GM23248 (cell line): Measurements from ENCODE around the gene TNPO3. TPM values are rescaled to one million over a fixed set of nuclear protein-coding genes. Genes with fewer than 3 reads are reported as not detected.
A peak's percentile ranks its signal among the peaks of the same experiment; 100 is the strongest.

Experiments used
- DNase-seq: peaks from one replicate; pipeline ENCODE4 v3.0.0-alpha.2; 2015
- H2AFZ ChIP-seq: fragments of 200-600 bp; sonication (generic); 2 replicates; pipeline ENCODE4 v1.6.1; 2016; ENCODE audit warnings: antibody characterized with exemption
- H3F3A ChIP-seq: fragments of 200-600 bp; sonication (generic); 2 replicates; pipeline ENCODE4 v1.6.1; 2016; ENCODE audit warnings: mild to moderate bottlenecking, antibody characterized with exemption, mixed run types; ENCODE audit not compliant: insufficient read depth
- H3K27ac ChIP-seq: fragments of 200-600 bp; sonication (generic); 2 replicates; pipeline ENCODE4 v1.5.1; 2016; ENCODE audit warnings: mild to moderate bottlenecking
- H3K27me3 ChIP-seq: fragments of 200-600 bp; sonication (generic); replicated peaks from 2 replicates; pipeline ENCODE4 v1.6.1; 2016; ENCODE audit warnings: mild to moderate bottlenecking; ENCODE audit not compliant: insufficient read depth
- H3K36me3 ChIP-seq: fragments of 200-600 bp; sonication (generic); 2 replicates; pipeline ENCODE4 v1.6.1; 2016; ENCODE audit warnings: low read depth, mild to moderate bottlenecking
- H3K4me1 ChIP-seq: fragments of 200-600 bp; sonication (generic); 2 replicates; pipeline ENCODE4 v1.6.1; 2016; ENCODE audit warnings: mild to moderate bottlenecking; ENCODE audit not compliant: insufficient read depth
- H3K4me2 ChIP-seq: fragments of 200-600 bp; sonication (generic); one replicate; pipeline ENCODE4 v1.6.1; 2016; ENCODE audit warnings: mild to moderate bottlenecking; ENCODE audit not compliant: unreplicated experiment
- H3K4me3 ChIP-seq: fragments of 200-600 bp; sonication (generic); 2 replicates; pipeline ENCODE4 v1.5.1; 2016; ENCODE audit warnings: mild to moderate bottlenecking
- H3K79me2 ChIP-seq: fragments of 200-600 bp; sonication (generic); 2 replicates; pipeline ENCODE4 v1.6.1; 2016; ENCODE audit warnings: mild to moderate bottlenecking; ENCODE audit not compliant: insufficient read depth
- H3K9ac ChIP-seq: fragments of 200-600 bp; sonication (generic); 2 replicates; pipeline ENCODE4 v1.6.1; 2016; ENCODE audit warnings: mild to moderate bottlenecking
- H3K9me2 ChIP-seq: fragments of 200-600 bp; sonication (generic); 2 replicates; pipeline ENCODE4 v1.6.1; 2016; ENCODE audit warnings: mixed run types, mild to moderate bottlenecking, moderate library complexity; ENCODE audit not compliant: insufficient read depth
- H3K9me3 ChIP-seq: fragments of 200-600 bp; sonication (generic); one replicate; pipeline ENCODE4 v1.6.1; 2017; ENCODE audit warnings: low read depth
- H4K20me1 ChIP-seq: fragments of 200-600 bp; sonication (generic); 2 replicates; pipeline ENCODE4 v1.6.0; 2016; ENCODE audit not compliant: insufficient read depth
- EZH2 ChIP-seq: fragments of 200-600 bp; sonication (generic); IDR thresholded peaks from 2 replicates; pipeline ENCODE4 v1.6.1; 2018; ENCODE audit warnings: antibody characterized with exemption, mild to moderate bottlenecking; ENCODE audit not compliant: insufficient read depth, poor library complexity, severe bottlenecking
- EZH2phosphoT487 ChIP-seq: fragments of 200-600 bp; sonication (generic); IDR thresholded peaks from 2 replicates; pipeline ENCODE4 v1.6.1; 2018; ENCODE audit warnings: antibody characterized with exemption, moderate library complexity, mild to moderate bottlenecking, low read depth; ENCODE audit not compliant: insufficient read depth
- WGBS, 2 experiments: methylation state at CpG; one replicate each; pipeline ENCODE4 v1.1.6; 2015 to 2017; ENCODE audit warnings: low lambda C conversion rate in 2 of 2, low coverage in 1 of 2; ENCODE audit errors: missing lambda C conversion rate in 2 of 2; 5-methylcytosine and 5-hydroxymethylcytosine counted together
- in situ Hi-C: fragments of 300-500 bp; cut with MboI; formaldehyde crosslinking; loops from 2 replicates; pipeline ENCODE4 v1.15.0; 2020
- polyA plus RNA-seq: library from polyadenylated mRNA; unstranded; fragments of >200 nt; fragmentation: Nextera tagmentation; extraction: Ambion mirVana; gene quantifications from 2 replicates; pipeline ENCODE4 v1.2.1, GENCODE V29; 2016
- total RNA-seq: library from RNA; depleted of rRNA; stranded (reverse); fragments of >200 nt; shearing (Covaris generic); gene quantifications from 2 replicates; pipeline ENCODE4 v1.2.3, GENCODE V29; 2014

Gene TNPO3
- total and polyA plus RNA-seq, 2 experiments from 2014 or later = 31.6 to 41.9 TPM

- H4K20me1 ChIP-seq = no peaks in the 10 kb centered on the region
- no peak overlapping the region for H3K27ac ChIP-seq
- no peaks in the 10 kb centered on the region for H3F3A ChIP-seq
- H3K9me2 ChIP-seq = no peaks in the 10 kb centered on the region
- H3K9ac ChIP-seq = no peak overlapping the region
- in situ Hi-C loops = loop anchor here (10.0 kb wide), 1 partner anchor 187 kb away; no protein-coding TSS in a partner anchor
- peak; percentile 69 for DNase-seq
- no peak for TF ChIP-seq EZH2phosphoT487
- TF ChIP-seq EZH2 = no peak
- no peak overlapping the region for H2AFZ ChIP-seq
- 6 to 10% methylated on average over 10 to 11 of the region's 11 CpGs for WGBS, 2 experiments
- no peaks in the 10 kb centered on the region for H3K4me1 ChIP-seq
- no peak overlapping the region for H3K4me3 ChIP-seq
- peaks cover 19% of the 10 kb centered on the region for H3K27me3 ChIP-seq
- no peaks in the 10 kb centered on the region for H3K36me3 ChIP-seq
- no peaks in the 10 kb centered on the region for H3K79me2 ChIP-seq
- no peaks in the 10 kb centered on the region for H3K9me3 ChIP-seq
- H3K4me2 ChIP-seq = no peak overlapping the region
Measured at GRCh38 chr7:129091484-129092002, 36.6 kb upstream of the TNPO3 start.

- in situ Hi-C loops = loop anchor here (10.0 kb wide), 1 partner anchor 186 kb away; no protein-coding TSS in a partner anchor
- Histone ChIP-seq H3K9ac (no peak overlapping the region), H3K27me3 (peaks cover 10% of the 10 kb centered on the region), H2AFZ (no peak overlapping the region), H3K27ac (no peak overlapping the region), H4K20me1 (no peaks in the 10 kb centered on the region), H3K4me2 (no peak overlapping the region), H3F3A (no peaks in the 10 kb centered on the region), H3K9me2 (no peaks in the 10 kb centered on the region), H3K36me3 (no peaks in the 10 kb centered on the region), H3K4me3 (no peak overlapping the region), H3K9me3 (no peaks in the 10 kb centered on the region), H3K4me1 (no peaks in the 10 kb centered on the region), H3K79me2 (no peaks in the 10 kb centered on the region)
- TF ChIP-seq EZH2 (no peak), EZH2phosphoT487 (no peak)
- WGBS, 2 experiments = 51 to 56% methylated on average over 5 of the region's 5 CpGs
- no peak for DNase-seq
Measured at GRCh38 chr7:129090300-129090907, 35.5 kb upstream of the TNPO3 start.

GRCh38 chr7:129089521-129090212, 34.8 kb upstream of the TNPO3 start:
- Histone ChIP-seq H3K4me2 (no peak overlapping the region), H3F3A (no peaks in the 10 kb centered on the region), H4K20me1 (no peaks in the 10 kb centered on the region), H3K27ac (no peak overlapping the region), H3K9me2 (no peaks in the 10 kb centered on the region), H3K27me3 (peaks cover 9% of the 10 kb centered on the region), H3K36me3 (no peaks in the 10 kb centered on the region), H3K79me2 (no peaks in the 10 kb centered on the region), H3K4me3 (no peak overlapping the region), H3K4me1 (no peaks in the 10 kb centered on the region), H2AFZ (no peak overlapping the region), H3K9ac (no peak overlapping the region), H3K9me3 (no peaks in the 10 kb centered on the region)
- TF ChIP-seq EZH2 (no peak), EZH2phosphoT487 (no peak)
- in situ Hi-C loops = loop anchor here (10.0 kb wide), 1 partner anchor 185 kb away; no protein-coding TSS in a partner anchor
- 48 to 50% methylated on average over 4 of the region's 4 CpGs for WGBS, 2 experiments
- DNase-seq = peak; percentile 15

GRCh38 chr7:129084801-129085551, 30.1 kb upstream of the TNPO3 start:
- Histone ChIP-seq H3K4me1 (no peaks in the 10 kb centered on the region), H2AFZ (no peak overlapping the region), H3K9ac (no peak overlapping the region), H3K9me2 (no peaks in the 10 kb centered on the region), H3K9me3 (no peaks in the 10 kb centered on the region), H4K20me1 (no peaks in the 10 kb centered on the region), H3K4me3 (no peak overlapping the region), H3K36me3 (no peaks in the 10 kb centered on the region), H3K27me3 (peaks cover 5% of the 10 kb centered on the region; the same call in 1 of the 2 replicates), H3K4me2 (no peak overlapping the region), H3F3A (no peaks in the 10 kb centered on the region), H3K27ac (no peak overlapping the region), H3K79me2 (no peaks in the 10 kb centered on the region)
- in situ Hi-C loops = no loop called here
- DNase-seq = no peak
- no peak for TF ChIP-seq EZH2phosphoT487
- TF ChIP-seq EZH2 = no peak
- WGBS, 2 experiments = 63 to 67% methylated on average over 11 of the region's 11 CpGs
